NK-92 (cell line): ENCODE data around the gene MEGF11.

Experiments used
- DNase-seq: peaks from one replicate; lab custom pipeline; 2025; ENCODE audit not compliant: unreplicated experiment; lab: John Stamatoyannopoulos, UW

Gene MEGF11

DNA sequence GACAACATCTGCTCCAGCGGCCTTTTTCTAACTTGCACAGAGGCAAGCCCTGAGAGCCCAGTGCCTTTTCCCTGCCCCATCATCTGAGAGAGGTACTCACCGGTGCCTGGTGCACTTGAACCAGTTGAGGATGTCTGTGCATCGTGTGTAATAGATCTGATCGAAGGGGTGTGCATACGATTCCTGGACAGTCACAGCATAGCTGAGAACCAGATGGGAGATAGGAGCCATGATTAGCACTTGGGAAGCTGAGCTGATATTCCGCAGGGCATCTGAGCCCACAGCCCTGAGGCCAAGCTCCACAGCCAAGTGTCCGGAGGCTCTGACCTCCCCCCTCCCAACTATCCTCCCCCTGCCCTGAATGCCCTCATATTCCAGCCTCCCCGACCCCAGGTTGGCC, 129.8 kb downstream of the MEGF11 start:
- DNase-seq: no peak

DNA sequence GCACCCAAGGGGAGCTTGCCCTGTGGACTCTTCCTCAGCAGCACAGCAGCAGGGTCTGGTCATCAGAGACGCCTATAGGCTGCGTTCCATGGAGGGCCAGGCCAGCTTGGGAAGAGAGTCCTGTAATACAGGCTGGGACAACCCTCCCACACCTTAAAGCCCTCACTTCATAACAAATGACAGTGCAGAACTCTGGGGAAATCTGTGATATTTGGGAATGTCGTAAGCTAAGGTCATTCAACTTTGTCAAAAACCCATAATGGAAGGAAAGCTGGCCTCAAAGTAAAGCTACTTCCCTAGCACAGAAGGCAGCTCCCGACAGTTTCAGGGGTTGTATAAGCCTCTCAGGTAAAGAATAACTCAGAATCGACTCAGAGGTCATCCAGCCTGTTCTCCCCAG, 133.1 kb downstream of the MEGF11 start:
- DNase-seq: no peak

DNA sequence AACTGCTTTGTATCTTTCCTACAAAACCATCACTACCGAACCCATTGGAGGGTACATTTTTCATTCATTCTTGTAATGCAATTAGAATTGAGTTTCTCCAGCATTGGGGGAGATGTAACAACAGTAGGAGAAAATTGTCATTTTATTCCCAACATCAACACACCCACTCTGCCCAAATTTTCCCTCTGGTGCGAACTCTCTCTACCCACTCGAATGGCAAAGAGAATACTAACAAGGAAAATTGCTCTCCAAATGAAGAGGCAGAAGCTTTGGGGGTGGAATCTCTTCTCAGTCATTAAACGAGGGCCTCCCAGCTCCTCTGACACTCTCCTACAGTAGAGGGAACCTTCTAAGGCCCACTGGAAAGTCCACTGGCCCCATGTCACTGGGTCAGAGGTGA, 135.7 kb downstream of the MEGF11 start:
- no peak for DNase-seq

DNA sequence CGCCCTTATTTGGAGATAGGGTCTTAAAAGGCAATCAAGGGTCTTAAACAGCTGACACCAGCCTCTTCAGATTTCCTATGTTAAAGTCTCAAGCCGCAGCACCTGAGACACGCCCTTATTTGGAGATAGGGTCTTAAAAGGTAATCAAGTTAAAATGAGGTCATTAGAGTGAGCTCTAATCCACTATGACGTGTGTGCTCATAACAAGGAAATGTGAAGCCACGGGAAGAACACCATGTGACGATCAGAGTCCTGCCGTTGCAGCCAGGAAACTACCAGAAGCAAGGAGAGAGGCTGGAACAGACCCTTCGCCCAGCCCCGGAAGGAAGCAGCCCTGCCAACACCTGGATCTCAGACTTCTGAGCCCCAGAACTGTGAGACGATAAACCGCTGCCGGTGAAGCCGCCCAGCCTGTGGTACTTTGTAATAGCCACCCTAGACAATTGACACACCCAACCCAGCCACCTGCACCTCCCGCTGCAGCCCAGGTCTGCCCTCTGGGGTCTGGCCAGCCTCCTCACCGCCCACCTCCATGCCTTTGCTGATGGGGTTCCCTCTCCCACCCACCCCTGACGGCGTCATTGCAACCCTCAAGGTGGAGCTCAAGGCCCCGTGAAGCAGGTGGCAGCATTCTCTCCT, 137.9 kb downstream of the MEGF11 start:
- no peak for DNase-seq

DNA sequence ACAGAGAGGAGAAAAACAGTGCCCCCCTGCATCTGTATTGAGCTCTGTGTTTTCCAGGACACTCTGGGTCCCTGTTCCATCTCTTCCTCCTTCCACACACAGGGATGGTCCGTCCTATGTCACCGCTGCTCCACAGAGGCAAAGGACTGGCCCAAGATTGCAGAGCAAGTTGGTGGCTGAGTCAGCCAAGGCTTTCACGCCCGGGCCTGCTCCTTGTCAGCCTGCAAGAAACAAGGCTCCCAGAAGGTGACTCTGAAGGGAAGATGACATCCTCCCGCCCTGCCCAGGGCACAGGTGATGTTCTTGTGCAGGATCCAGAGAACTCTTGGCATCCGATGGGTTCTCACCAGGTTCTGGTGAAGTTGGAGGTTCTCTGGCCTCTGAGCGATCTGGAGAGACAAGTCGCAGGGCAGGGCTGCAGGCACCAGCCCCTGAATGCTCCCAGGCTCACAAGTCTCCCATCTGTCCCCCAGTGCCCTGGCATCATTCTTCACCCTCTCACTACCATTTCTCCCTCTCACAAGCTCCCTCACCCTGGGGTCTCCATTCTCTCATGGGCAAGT, 138.6 kb downstream of the MEGF11 start:
- no peak for DNase-seq

DNA sequence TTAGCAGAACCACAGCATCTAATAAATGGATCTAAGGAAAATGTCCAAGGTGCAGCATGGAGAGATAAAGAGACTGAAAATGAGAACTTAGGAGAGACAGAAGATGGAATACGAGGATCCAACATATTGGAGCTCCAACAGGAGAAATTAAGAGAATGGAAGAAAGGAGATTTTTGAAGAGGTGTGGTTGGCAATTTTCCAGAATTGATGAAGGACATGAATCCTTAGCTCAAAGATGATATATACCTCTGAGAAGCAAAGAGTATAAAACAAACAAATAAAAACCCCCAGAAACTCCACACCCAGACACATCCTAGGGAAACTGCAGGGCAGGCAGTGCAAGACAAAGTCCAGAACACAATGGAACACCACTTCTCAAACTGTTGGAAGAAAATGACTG, 141.2 kb downstream of the MEGF11 start:
- DNase-seq: no peak

DNA sequence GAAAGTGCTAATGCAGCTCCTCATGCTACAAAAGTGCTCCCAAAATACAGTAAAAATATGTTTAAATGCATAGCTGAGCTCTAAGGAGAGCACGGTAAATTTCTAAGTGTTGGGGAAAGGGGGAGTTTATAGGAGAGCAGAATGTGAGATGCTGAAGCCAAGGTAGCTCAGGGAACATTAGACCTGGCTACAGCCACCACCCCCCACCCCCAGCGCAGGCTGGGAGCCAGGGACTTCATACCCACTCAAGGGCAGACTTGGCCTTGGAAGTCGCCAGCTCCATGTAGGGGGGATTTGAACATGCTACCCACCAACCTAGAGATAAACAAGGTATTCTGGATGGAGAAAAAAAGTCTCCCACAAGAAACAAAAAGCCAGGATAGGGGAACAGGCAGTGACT, 142.2 kb downstream of the MEGF11 start:
- no peak for DNase-seq

DNA sequence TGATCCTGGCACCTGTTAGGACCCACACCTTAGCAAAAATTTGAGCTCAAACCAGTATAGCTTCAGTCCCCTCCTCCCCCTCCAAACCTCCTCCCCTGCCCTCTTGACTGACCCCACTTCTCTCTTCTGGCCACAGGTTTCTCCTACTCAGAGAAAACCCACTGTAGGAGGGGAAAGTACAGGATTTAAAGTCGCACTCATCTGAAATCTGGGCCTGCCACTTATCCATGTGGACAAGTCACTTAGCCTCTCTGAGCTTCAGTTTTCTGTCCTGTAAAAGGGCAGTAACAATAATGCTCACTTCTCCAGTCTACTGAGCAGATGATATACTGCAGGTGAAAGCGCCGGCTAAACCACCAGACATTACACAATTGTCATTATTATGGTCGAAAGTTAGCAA, 142.7 kb downstream of the MEGF11 start:
- no peak for DNase-seq

DNA sequence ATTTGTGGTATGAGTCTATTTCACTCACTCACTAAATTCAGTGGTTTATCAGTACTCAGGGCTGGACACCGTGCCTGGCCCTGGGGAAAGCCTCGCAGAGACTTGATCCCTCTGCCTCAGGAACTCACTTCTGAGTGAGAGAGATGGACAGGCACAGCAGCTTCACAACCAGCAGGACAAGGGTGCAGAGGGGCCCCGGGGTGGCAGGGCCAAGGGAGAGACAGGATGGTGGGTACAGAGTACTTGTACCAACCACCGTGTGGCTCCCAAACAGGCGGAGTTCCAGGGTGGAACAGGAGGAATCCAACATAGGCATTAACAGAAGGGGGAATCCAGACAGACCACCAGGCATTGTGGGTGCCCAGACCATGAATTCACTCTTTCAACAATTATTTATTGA, 143.7 kb downstream of the MEGF11 start:
- DNase-seq: no peak

DNA sequence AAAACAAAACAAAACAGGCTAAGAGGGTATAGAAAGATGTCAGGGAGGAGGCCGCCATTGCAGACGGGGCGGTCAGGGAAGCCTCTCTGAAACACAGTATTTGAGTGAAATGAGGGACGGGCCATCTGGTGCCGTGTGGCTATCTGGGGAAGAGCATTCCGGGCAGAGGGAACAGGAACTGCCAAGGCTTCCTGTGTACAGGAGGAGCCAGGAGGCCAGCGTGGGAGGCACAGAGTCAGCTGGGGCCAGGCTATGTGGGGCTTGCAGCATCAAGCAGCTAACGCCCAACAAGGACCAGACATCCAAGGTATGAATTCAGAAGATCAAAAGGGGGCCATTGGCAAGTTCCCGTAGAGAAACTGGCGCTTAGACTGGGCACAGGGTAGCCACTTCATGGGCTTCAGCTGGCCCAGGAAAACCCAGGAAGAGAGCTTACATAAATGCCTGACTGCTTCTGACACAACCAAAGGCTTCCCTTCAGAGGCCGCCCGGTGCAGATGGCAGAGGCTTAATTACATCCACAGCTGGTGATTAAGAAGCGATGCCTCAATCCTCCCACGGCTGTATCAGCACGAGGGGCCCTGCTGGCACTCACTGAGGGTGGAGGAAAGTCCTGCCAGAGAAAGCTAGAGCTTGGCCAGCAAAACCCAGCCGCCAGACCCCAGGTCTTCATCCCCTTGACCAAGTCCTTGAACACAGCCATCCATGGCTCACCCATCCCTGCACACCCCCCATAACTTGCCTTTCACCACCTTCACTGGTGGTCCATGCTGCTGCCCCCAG, 144.9 kb downstream of the MEGF11 start:
- no peak for DNase-seq

DNA sequence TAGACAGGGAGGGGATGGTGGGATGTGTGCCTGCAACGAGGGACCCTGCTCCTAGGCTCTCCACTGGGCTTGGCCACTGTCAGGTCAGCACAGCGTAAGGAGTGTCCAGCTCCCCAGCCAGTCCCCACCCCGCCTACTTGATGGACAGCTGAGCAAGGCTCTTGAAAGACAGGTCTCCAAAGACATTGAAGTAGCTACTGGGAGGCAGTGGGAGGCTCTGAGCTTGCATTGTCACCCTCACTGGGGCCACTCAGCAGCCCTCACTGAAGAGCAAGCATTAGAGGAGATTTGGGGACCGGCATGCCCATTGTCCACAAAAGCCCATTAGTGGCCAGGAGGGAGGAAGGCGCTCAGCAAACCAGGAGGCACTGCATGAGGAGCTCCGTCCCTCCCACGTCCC, 146.5 kb downstream of the MEGF11 start:
- no peak for DNase-seq

DNA sequence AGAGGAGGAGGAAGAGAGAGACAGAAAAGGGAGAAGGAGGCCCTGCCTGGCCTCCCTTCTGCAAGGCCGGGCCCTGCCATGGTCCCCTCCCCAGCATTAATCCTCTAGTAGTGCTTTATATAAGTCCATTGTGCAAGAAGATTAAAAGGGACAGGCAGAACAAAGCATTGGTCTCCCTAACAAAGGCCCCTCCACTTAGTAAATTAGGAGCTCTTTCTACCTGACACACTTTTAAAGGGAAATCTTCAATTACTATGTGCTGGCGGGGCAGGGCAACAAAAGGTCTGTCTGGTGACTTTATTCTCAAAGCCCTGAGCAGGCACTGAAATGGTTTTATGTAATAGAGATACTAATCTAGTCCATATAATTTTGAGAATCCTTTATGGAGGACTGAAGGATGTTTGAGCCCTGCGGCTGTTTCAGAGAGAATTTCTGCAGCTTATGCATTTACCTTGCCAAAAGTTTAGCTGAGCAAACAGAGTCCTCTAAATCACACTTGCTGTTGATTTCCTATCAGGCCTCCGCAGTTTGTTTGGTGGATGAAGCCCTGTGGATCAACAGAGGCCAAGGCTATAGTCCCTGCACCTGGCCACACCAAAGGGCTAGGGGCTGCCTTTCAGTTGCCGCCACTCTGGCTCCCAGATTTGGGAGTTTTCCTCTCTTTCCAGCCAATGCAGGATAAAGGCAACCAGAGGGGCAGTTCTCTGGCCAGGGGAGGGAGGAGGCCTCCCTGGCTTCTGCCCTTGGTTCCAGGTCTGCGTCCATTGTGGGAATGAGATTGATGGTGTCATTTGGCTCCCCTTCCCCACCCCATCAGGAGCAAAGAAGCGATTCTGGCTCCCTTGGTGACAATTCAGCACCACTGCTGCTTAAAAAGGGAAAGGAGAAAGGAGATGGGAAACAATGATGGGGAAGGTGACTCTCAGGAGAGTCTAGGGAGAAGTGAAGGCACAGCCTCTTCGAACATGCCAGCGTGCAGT, 148.0 kb downstream of the MEGF11 start:
- DNase-seq: no peak

DNA sequence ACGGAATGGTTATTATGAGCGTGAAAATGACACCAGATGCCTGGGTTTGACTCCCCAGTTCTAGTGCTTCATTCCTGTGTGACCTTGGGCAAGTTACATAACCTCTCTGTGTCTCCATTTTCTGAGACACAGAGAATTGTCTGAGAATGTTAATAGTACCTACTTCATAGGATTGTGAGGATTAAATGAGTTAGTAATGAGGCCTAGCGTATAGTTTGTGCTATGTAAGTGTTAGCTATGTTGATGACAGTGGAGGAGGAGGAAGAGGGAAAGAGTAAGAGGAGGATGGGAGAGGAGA, 150.3 kb downstream of the MEGF11 start:
- no peak for DNase-seq

DNA sequence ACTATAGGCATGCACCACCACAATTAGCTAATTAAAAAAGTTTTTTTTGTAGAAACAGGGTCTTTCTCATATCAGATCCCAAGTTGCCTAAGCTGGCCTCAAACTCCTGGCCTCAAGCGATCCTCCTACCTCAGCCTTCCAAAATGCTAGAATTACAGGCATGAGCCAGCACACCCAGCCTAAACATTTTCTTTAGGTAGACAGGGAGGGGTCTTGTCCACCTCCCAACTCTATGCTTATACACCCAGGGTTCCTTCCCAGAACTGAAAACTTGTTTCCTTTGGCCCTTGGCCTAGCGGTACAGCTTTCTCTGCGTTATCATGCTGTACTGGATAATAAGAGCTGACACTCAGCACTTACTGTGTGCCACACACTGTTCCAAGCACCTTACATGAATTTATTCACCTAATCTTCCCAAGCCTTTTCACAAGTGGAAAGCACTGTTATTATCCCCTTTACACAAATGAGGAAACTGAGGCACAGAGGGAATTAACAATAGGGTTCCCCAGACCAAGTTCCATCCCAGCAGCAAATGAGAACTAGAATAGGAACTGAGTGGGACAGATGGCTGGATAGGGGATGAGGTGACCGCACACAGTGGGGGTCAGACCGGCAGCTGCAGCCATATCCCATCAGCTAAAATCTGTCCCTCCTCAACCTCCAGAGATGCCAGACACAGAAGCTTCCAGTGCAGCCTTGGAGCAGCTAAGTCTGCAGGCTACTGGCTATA, 150.8 kb downstream of the MEGF11 start:
- no peak for DNase-seq

DNA sequence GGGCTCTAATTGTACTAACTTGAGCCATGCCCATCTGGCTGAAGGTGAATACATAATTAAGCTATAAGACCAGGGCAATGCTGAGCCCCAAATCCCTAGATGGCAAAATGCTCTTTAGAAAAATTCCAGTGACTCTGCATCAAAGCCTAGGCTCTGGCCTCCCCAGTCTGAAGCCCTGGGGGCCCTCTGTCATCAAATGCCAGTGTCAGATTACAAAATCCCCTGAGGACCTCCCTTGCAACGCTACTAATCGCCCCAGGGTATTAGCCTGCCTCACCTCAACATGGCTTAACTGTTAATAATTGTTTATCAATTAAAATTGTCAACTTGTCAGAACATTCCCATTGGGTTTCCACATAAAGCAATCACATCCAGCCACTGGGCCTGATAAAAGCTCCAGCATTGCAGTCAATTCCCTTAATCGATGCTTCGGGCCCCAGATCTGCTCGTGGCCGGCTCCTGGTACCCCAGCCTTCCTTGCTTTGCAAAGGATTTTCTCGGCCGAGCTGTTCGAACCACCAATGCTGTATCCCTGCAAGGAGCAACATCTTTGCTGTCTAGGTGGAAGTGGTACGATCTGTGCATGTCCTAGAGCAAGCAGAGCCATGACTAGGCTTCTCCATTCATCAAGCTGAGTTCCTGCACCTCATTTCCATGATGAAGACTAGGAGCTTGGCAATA, 151.7 kb downstream of the MEGF11 start:
- no peak for DNase-seq

DNA sequence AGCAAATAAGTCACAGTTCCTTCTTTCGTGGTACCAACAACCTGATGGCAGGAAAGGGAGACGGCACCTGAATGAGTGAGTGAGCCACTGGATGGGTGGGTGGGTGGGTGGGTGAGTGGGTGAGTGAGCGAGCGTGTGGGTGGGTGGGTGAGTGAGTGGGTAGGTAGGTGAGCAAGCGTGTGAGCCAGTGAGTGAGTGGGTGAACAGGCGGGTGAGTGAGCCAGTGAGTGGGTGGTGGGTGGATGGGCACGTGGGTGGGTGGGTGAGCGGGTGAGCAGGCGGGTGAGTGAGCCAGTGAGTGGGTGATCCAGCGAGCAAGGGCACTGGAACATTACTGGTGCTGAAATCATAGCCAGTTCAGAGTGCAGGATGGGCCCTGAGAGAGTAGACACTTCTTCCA, 152.8 kb downstream of the MEGF11 start:
- DNase-seq: no peak

DNA sequence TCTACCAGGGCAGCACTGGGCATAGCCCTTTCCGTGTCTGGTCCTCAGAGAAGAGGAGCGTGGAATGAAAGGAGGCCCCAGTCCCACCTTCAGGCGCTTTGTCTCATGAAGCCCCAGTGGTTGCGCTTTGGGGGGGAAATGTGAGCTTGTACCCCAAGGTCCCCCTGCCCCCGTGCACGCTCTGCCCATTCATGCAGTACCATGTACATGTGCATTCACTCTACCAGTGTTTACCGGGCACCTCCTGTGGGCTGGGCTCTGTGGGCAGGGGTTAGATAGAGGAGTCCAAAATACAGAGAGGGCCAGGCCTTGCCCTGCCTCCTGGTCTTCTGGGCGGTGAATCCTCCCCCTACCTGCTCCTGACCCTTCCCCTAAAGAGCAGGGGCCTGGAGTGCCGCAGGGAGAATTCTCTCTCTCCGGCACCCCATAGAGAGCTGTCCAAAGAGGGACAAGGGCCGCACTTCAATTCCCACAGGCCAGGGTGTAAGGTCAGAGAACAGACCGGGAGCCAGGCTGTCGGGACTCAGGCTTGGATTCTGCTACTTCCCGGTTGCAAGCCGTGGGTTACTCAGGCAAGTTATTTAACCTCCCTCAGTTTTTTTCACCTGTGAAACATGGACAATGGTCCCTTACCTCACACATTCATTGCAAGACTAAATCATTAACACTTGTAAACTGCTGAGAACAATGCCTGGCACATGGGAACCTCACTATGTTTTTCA, 153.4 kb downstream of the MEGF11 start:
- DNase-seq: no peak

DNA sequence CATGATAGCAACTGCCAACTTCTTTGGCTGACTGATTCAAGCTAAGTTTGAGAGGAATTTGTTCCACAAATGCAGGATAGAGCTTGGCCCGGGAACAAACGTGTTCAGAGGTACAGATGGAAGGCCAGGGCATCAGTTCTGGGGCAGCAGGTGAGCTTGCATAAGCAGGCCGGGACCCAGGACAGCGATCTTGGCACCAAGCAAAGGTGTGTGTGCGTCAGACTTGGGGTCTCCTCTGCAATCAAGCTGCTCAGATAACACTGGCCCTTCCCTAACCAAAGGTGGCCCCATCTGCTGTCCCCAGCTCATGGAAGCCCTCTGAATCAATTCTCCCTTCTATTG, 155.6 kb downstream of the MEGF11 start:
- DNase-seq: no peak

DNA sequence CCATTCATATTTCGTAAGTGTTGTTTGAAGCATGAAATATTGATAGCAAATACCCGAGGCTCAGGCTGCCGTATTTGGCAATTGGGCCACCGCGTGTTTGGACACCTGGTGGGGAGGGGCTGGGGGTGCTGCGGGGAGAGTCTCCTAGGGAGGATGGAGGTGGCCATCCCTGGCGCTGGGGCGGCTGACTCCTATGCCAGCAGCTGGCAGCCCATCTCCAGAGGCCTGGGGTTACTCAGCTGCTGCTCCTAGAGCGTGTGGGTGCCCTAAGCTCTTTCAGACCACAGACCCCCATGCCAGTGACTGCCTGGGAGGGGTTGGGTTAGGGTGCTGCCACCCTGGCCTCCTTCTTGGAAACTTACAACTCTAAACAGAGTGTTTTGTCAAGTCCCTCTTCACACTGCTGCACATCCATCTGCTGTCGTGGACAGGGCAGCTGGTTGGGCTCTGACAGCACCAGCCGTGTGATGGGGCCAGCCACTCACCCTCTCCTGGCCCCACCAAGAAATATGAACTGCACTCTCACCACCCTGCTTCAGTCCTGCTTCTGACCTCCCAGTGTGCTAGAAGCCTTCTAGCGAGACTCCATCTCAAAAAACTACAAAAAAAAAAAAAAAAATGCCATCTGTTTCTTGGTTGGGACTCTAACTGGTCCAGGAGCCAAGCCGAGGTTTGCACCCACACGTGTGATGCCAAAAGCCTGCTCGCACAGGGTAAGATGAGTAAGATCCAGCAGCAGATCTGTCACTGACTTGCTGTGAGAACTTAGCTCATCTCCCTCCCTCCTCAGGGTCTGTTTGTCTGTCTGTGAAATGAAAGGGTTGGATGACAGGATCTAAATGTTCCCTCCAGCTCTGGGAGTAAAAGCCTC, 156.2 kb downstream of the MEGF11 start:
- no peak for DNase-seq
